Nephron progenitor cell (in vitro differentiated cells): ENCODE measurements around the gene IQCK.

Source experiments
- DNase-seq: peaks from one replicate; pipeline ENCODE4 v3.0.0; 2021
- H3K27ac Mint-ChIP-seq: 2 replicates; pipeline ENCODE4 v1.8.0; 2021; ENCODE audit warnings: mild to moderate bottlenecking, moderate library complexity, mixed read lengths
- H3K27me3 Mint-ChIP-seq: 2 replicates; pipeline ENCODE4 v1.8.0; 2021; ENCODE audit warnings: mild to moderate bottlenecking, low read depth, mixed read lengths; ENCODE audit not compliant: poor library complexity
- H3K36me3 Mint-ChIP-seq: 2 replicates; pipeline ENCODE4 v1.8.0; 2021; ENCODE audit warnings: low read depth, mixed read lengths
- H3K4me1 Mint-ChIP-seq: 2 replicates; pipeline ENCODE4 v1.8.0; 2021; ENCODE audit warnings: mixed read lengths
- H3K4me3 Mint-ChIP-seq: 2 replicates; pipeline ENCODE4 v1.8.0; 2021; ENCODE audit warnings: mild to moderate bottlenecking, moderate library complexity, mixed read lengths
- H3K9me3 Mint-ChIP-seq: 2 replicates; pipeline ENCODE4 v1.8.0; 2021; ENCODE audit warnings: mild to moderate bottlenecking, moderate library complexity, mixed read lengths
- CTCF ChIP-seq: fragments of 200-600 bp; sonication (generic); IDR thresholded peaks from 2 replicates; pipeline ENCODE4 v1.5.0; 2021; ENCODE audit warnings: antibody characterized with exemption

Gene IQCK

GRCh38 chr16:19872935-19873334, 154.9 kb downstream of the IQCK start:
- peaks cover 55% of the 10 kb centered on the region for H3K36me3 Mint-ChIP-seq
- peaks cover 6% of the 10 kb centered on the region for H3K27me3 Mint-ChIP-seq
- no peak overlapping the region for H3K4me3 Mint-ChIP-seq
- TF ChIP-seq CTCF, result no peak
- H3K27ac Mint-ChIP-seq, result no peak overlapping the region
- no peaks in the 10 kb centered on the region for H3K9me3 Mint-ChIP-seq
- DNase-seq, result no peak
- peaks cover 24% of the 10 kb centered on the region for H3K4me1 Mint-ChIP-seq

- peaks cover 6% of the 10 kb centered on the region for H3K27me3 Mint-ChIP-seq
- no peak overlapping the region for H3K4me3 Mint-ChIP-seq
- TF ChIP-seq CTCF, result no peak
- H3K36me3 Mint-ChIP-seq, result peaks cover 49% of the 10 kb centered on the region
- no peak for DNase-seq
- H3K27ac Mint-ChIP-seq, result peak overlapping the region; percentile 46
- peaks cover 25% of the 10 kb centered on the region for H3K4me1 Mint-ChIP-seq
- no peaks in the 10 kb centered on the region for H3K9me3 Mint-ChIP-seq
These were observed 156.0 kb downstream of the IQCK start for GRCh38 chr16:19874026-19874425.

GRCh38 chr16:19874851-19875546, 156.9 kb downstream of the IQCK start:
- no peaks in the 10 kb centered on the region for H3K9me3 Mint-ChIP-seq
- peaks cover 32% of the 10 kb centered on the region for H3K4me1 Mint-ChIP-seq
- no peak overlapping the region for H3K4me3 Mint-ChIP-seq
- H3K36me3 Mint-ChIP-seq, result peaks cover 54% of the 10 kb centered on the region
- H3K27ac Mint-ChIP-seq, result no peak overlapping the region
- DNase-seq, result no peak
- H3K27me3 Mint-ChIP-seq, result peaks cover 6% of the 10 kb centered on the region
- TF ChIP-seq CTCF, result no peak

GRCh38 chr16:19875900-19876299, 157.8 kb downstream of the IQCK start:
- H3K4me3 Mint-ChIP-seq, result no peak overlapping the region
- H3K36me3 Mint-ChIP-seq, result peaks cover 45% of the 10 kb centered on the region
- peak overlapping the region; percentile 20 for H3K27ac Mint-ChIP-seq
- H3K9me3 Mint-ChIP-seq, result no peaks in the 10 kb centered on the region
- DNase-seq, result no peak
- no peaks in the 10 kb centered on the region for H3K27me3 Mint-ChIP-seq
- H3K4me1 Mint-ChIP-seq, result peaks cover 33% of the 10 kb centered on the region
- TF ChIP-seq CTCF, result no peak

GRCh38 chr16:19876501-19877059, 158.5 kb downstream of the IQCK start:
- no peaks in the 10 kb centered on the region for H3K9me3 Mint-ChIP-seq
- no peak for TF ChIP-seq CTCF
- H3K36me3 Mint-ChIP-seq, result peaks cover 42% of the 10 kb centered on the region
- peaks cover 37% of the 10 kb centered on the region for H3K4me1 Mint-ChIP-seq
- H3K4me3 Mint-ChIP-seq, result no peak overlapping the region
- H3K27ac Mint-ChIP-seq, result no peak overlapping the region
- H3K27me3 Mint-ChIP-seq, result no peaks in the 10 kb centered on the region
- DNase-seq, result no peak

- no peak for DNase-seq
- no peak overlapping the region for H3K4me3 Mint-ChIP-seq
- H3K27ac Mint-ChIP-seq, result peak overlapping the region; percentile 66
- no peak for TF ChIP-seq CTCF
- H3K4me1 Mint-ChIP-seq, result peaks cover 55% of the 10 kb centered on the region
- no peaks in the 10 kb centered on the region for H3K9me3 Mint-ChIP-seq
- H3K36me3 Mint-ChIP-seq, result peaks cover 32% of the 10 kb centered on the region
- no peaks in the 10 kb centered on the region for H3K27me3 Mint-ChIP-seq
These were observed 160.7 kb downstream of the IQCK start for GRCh38 chr16:19878757-19879156.
